IPS-NIHi7 (cell line): ENCODE data around the gene ALS2CL.

Source experiments
- DNase-seq: peaks from one replicate; pipeline ENCODE4 v3.0.0; 2012; ENCODE audit warnings: mixed read lengths; ENCODE audit errors: extremely low spot score

Gene ALS2CL

GRCh38 chr3:46677411-46677726 is 16.1 kb downstream of the ALS2CL start:
- no peak for DNase-seq

- no peak for DNase-seq
Measured at GRCh38 chr3:46676601-46677410, 16.7 kb downstream of the ALS2CL start.

- no peak for DNase-seq
Measured at GRCh38 chr3:46675843-46676567, 17.5 kb downstream of the ALS2CL start.

- DNase-seq = no peak
Measured at GRCh38 chr3:46675426-46675825, 18.1 kb downstream of the ALS2CL start.

GRCh38 chr3:46674031-46674845 is 19.2 kb downstream of the ALS2CL start:
- no peak for DNase-seq

- no peak for DNase-seq
Measured at GRCh38 chr3:46673151-46674030, 20.1 kb downstream of the ALS2CL start.

GRCh38 chr3:46672349-46672695 is 21.2 kb downstream of the ALS2CL start:
- no peak for DNase-seq

GRCh38 chr3:46671541-46672348 is 21.7 kb downstream of the ALS2CL start:
- DNase-seq = no peak

GRCh38 chr3:46670891-46671427 is 22.5 kb downstream of the ALS2CL start:
- DNase-seq = no peak

- DNase-seq = no peak
Measured at GRCh38 chr3:46670000-46670890, 23.2 kb downstream of the ALS2CL start.

GRCh38 chr3:46669191-46669999 is 24.1 kb downstream of the ALS2CL start:
- no peak for DNase-seq

GRCh38 chr3:46668591-46668990 is 24.9 kb downstream of the ALS2CL start:
- DNase-seq = no peak

- no peak for DNase-seq
Measured at GRCh38 chr3:46668116-46668515, 25.4 kb downstream of the ALS2CL start.

GRCh38 chr3:46667657-46668056 is 25.8 kb downstream of the ALS2CL start:
- no peak for DNase-seq

GRCh38 chr3:46667061-46667621 is 26.3 kb downstream of the ALS2CL start:
- DNase-seq = no peak

GRCh38 chr3:46666453-46666845 is 27.0 kb downstream of the ALS2CL start:
- no peak for DNase-seq

- no peak for DNase-seq
Measured at GRCh38 chr3:46665763-46666452, 27.6 kb downstream of the ALS2CL start.
